ENCODE measurements around the gene TRAK1.
A peak's percentile ranks its signal among the peaks of the same experiment; 100 is the strongest.

The TRAK1 gene

GRCh38 chr3:42159147-42159546 is 68.0 kb downstream of the TRAK1 start:
- no peak for DNase-seq

GRCh38 chr3:42159706-42160472 is 68.7 kb downstream of the TRAK1 start:
- peak; percentile 20 for DNase-seq

- DNase-seq = no peak
Measured at GRCh38 chr3:42161050-42161935, 70.1 kb downstream of the TRAK1 start.

- DNase-seq = no peak
Measured at GRCh38 chr3:42162462-42162861, 71.3 kb downstream of the TRAK1 start.

GRCh38 chr3:42163622-42164244 is 72.6 kb downstream of the TRAK1 start:
- no peak for DNase-seq

- no peak for DNase-seq
Measured at GRCh38 chr3:42164656-42165055, 73.5 kb downstream of the TRAK1 start.

- no peak for DNase-seq
Measured at GRCh38 chr3:42165211-42165610, 74.1 kb downstream of the TRAK1 start.

GRCh38 chr3:42166214-42166613 is 75.1 kb downstream of the TRAK1 start:
- DNase-seq = no peak

GRCh38 chr3:42166662-42167300 is 75.6 kb downstream of the TRAK1 start:
- DNase-seq = no peak

GRCh38 chr3:42169579-42170120 is 78.5 kb downstream of the TRAK1 start:
- no peak for DNase-seq

- no peak for DNase-seq
Measured at GRCh38 chr3:42172047-42172654, 81.0 kb downstream of the TRAK1 start.

- DNase-seq = no peak
Measured at GRCh38 chr3:42173307-42173706, 82.2 kb downstream of the TRAK1 start.

GRCh38 chr3:42174679-42175385 is 83.7 kb downstream of the TRAK1 start:
- DNase-seq = no peak

- no peak for DNase-seq
Measured at GRCh38 chr3:42175386-42176240, 84.5 kb downstream of the TRAK1 start.

- DNase-seq = no peak
Measured at GRCh38 chr3:42176242-42177034, 85.3 kb downstream of the TRAK1 start.

- no peak for DNase-seq
Measured at GRCh38 chr3:42177068-42177800, 86.1 kb downstream of the TRAK1 start.

GRCh38 chr3:42177801-42178150 is 86.6 kb downstream of the TRAK1 start:
- DNase-seq = no peak

- DNase-seq = no peak
Measured at GRCh38 chr3:42179110-42179725, 88.1 kb downstream of the TRAK1 start.

- DNase-seq = no peak
Measured at GRCh38 chr3:42180901-42181300, 89.7 kb downstream of the TRAK1 start.
